ENCODE data around the gene TXNRD2.

- TF ChIP-seq CTCF (IDR thresholded peaks at IDR 0.05 in 2 of 3, conservative IDR thresholded peaks at IDR 0.05 in 1 of 3; ENCODE audit: control insufficient read depth in 2 of 3, extremely low read depth in 1 of 3, insufficient read depth in 1 of 3, low read depth in 3 of 3, low read length in 3 of 3) (no peak), RAD21 (IDR thresholded peaks at IDR 0.05; ENCODE audit: insufficient read depth, low read depth, low read length) (no peak), ATF3 (IDR thresholded peaks at IDR 0.05; ENCODE audit: borderline replicate concordance, extremely low read depth, low read depth, low read length) (no peak), ZNF274 (IDR thresholded peaks at IDR 0.05; ENCODE audit: insufficient read depth, insufficient read length) (no peak), BMI1 (IDR thresholded peaks at IDR 0.05; ENCODE audit: borderline replicate concordance) (no peak), RELB (IDR thresholded peaks at IDR 0.05; ENCODE audit: low read depth) (no peak), POLR2A (IDR thresholded peaks at IDR 0.05; ENCODE audit: low read depth, low read length) (no peak), SP1 (IDR thresholded peaks at IDR 0.05; ENCODE audit: low read depth, low read length) (no peak), ZBED1 (IDR thresholded peaks at IDR 0.05; ENCODE audit: borderline replicate concordance) (no peak), NRF1 (conservative IDR thresholded peaks at IDR 0.05; ENCODE audit: low read depth, low read length) (no peak), FOXM1 (IDR thresholded peaks at IDR 0.05; ENCODE audit: low read depth, low read length) (no peak), EZH2 (IDR thresholded peaks at IDR 0.05; ENCODE audit: borderline replicate concordance, control insufficient read depth, low read depth, low read length) (no peak), MYC (IDR thresholded peaks at IDR 0.05; ENCODE audit: insufficient read depth, insufficient read length, insufficient replicate concordance, low read length, severe bottlenecking) (no peak)
Observed at GRCh38 chr22:19916006-19916405, 25.6 kb downstream of the TXNRD2 start.
